Esophagus squamous epithelium (tissue), 5 donors: ENCODE results near the gene UBE3A. TPM values are rescaled to one million over a fixed set of nuclear protein-coding genes. Genes with fewer than 3 reads are reported as not detected.

Experiments
- DNase-seq: peaks from one replicate; lab custom pipeline; 2025; lab: John Stamatoyannopoulos, UW
- H3K27ac ChIP-seq, 4 donors: fragments of 200-600 bp; sonication (generic); one replicate each; pipeline ENCODE4 v1.5.1; 2016 to 2019; ENCODE audit warnings: mild to moderate bottlenecking in 1 of 4
- H3K27me3 ChIP-seq, 4 donors: fragments of 200-600 bp; sonication (generic); 1 replicate in 3 of 4; 2 replicates in 1 of 4; pipeline versions ENCODE4 v1.5.1 to v1.6.0; 2017 to 2021; ENCODE audit warnings: antibody characterized with exemption in 1 of 4
- H3K36me3 ChIP-seq, 3 donors: fragments of 200-600 bp; sonication (generic); one replicate each; pipeline ENCODE4 v1.5.1; 2016 to 2019
- H3K4me1 ChIP-seq, 3 donors: fragments of 200-600 bp; sonication (generic); one replicate each; pipeline ENCODE4 v1.5.1; 2017 to 2019
- H3K4me3 ChIP-seq, 4 donors: fragments of 200-600 bp; sonication (generic); 1 replicate in 3 of 4; 2 replicates in 1 of 4; pipeline ENCODE4 v1.5.1; 2016 to 2019; ENCODE audit warnings: mild to moderate bottlenecking in 2 of 4, moderate library complexity in 1 of 4
- H3K9me3 ChIP-seq, 3 donors: fragments of 200-600 bp; sonication (generic); one replicate each; pipeline ENCODE4 v1.5.1; 2016 to 2019
- CTCF ChIP-seq, 6 experiments: fragments of 450-650 bp in 4 of 6; fragments of 200-600 bp in 2 of 6; sonication (generic) in 2 of 6; IDR thresholded peaks; one replicate each; pipeline ENCODE4 v1.5.1; 2016 to 2019; ENCODE audit warnings: antibody characterized with exemption in 6 of 6, mild to moderate bottlenecking in 4 of 6, moderate library complexity in 4 of 6
- POLR2A ChIP-seq, 4 donors: fragments of 450-650 bp; IDR thresholded peaks; one replicate each; pipeline ENCODE4 v1.6.1; 2017; ENCODE audit warnings: antibody characterized with exemption in 4 of 4, mild to moderate bottlenecking in 4 of 4, moderate library complexity in 3 of 4
- WGBS, 2 donors: methylation state at CpG; one replicate each; pipeline ENCODE4 v1.1.5; 2018; 5-methylcytosine and 5-hydroxymethylcytosine counted together
- intact Hi-C: fragments of 100-400 bp; cut with DNase I; formaldehyde crosslinking; loops from one replicate; pipeline ENCODE4 v1.15.0; 2022
- total RNA-seq, 4 donors: library from RNA; depleted of rRNA; stranded (reverse); fragments of >200 nt; gene quantifications; one replicate each; pipeline ENCODE4 v1.1.0, GENCODE V29; 2016
- donor health status: DM: yes; HTN: yes; CAD: no.

UBE3A gene
- total RNA-seq, 4 donors from 2014 or later = 36.7 to 84.7 (median 47.0) TPM

- Histone ChIP-seq H3K9me3 (no peaks in the 10 kb centered on the region), H3K4me1 (peaks cover 5 to 45% (median 10%) of the 10 kb centered on the region in 3 donors), H3K4me3 (no peak overlapping the region), H3K27ac (peak overlapping the region in 1 of 4 donors; percentile 49), H3K36me3 (peaks cover 0 to 35% (median 7%) of the 10 kb centered on the region in 3 donors), H3K27me3 (no peaks in the 10 kb centered on the region)
- DNase-seq = no peak
- intact Hi-C loops = no loop called here
- 78 to 89% methylated on average over 4 of the region's 4 CpGs for WGBS, 2 donors
- TF ChIP-seq POLR2A (IDR thresholded peaks at IDR 0.05) = no peak
- TF ChIP-seq CTCF (IDR thresholded peaks at IDR 0.05) = no peak
Measured at GRCh38 chr15:25407950-25408349, 30.9 kb downstream of the UBE3A start.

GRCh38 chr15:25406846-25407245 is 32.0 kb downstream of the UBE3A start:
- TF ChIP-seq CTCF (IDR thresholded peaks at IDR 0.05) (no peak), POLR2A (IDR thresholded peaks at IDR 0.05) (no peak)

GRCh38 chr15:25406261-25406660 is 32.6 kb downstream of the UBE3A start:
- TF ChIP-seq POLR2A (IDR thresholded peaks at IDR 0.05) = no peak
- TF ChIP-seq CTCF (IDR thresholded peaks at IDR 0.05) = no peak
- H3K4me3 ChIP-seq = no peak overlapping the region
- peaks cover 8 to 52% (median 14%) of the 10 kb centered on the region in 3 donors for H3K36me3 ChIP-seq
- intact Hi-C loops = no loop called here
- DNase-seq = no peak
- H3K27ac ChIP-seq = no peak overlapping the region
- H3K4me1 ChIP-seq = peaks cover 5 to 52% (median 10%) of the 10 kb centered on the region in 3 donors
- 74 to 89% methylated on average over 1 of the region's 1 CpG for WGBS, 2 donors
- peaks cover 0 to 14% (median 3%) of the 10 kb centered on the region in 3 donors for H3K9me3 ChIP-seq
- no peaks in the 10 kb centered on the region for H3K27me3 ChIP-seq

More at GRCh38 chr15:25406846-25407245, 32.0 kb downstream of the UBE3A start:
- Histone ChIP-seq H3K4me1 (peaks cover 5 to 51% (median 10%) of the 10 kb centered on the region in 3 donors), H3K27me3 (no peaks in the 10 kb centered on the region), H3K36me3 (peaks cover 8 to 46% (median 14%) of the 10 kb centered on the region in 3 donors), H3K27ac (no peak overlapping the region), H3K9me3 (peaks cover 0 to 8% (median 3%) of the 10 kb centered on the region in 3 donors), H3K4me3 (no peak overlapping the region)
- DNase-seq = no peak
- intact Hi-C loops = no loop called here
- WGBS, 2 donors = 42 to 60% methylated on average over 1 of the region's 1 CpG

- peaks cover 1 to 29% (median 4%) of the 10 kb centered on the region in 3 donors for H3K4me1 ChIP-seq
- H3K27me3 ChIP-seq = no peaks in the 10 kb centered on the region
- H3K9me3 ChIP-seq = peaks cover 0 to 14% (median 3%) of the 10 kb centered on the region in 3 donors
- DNase-seq = no peak
- no peak for TF ChIP-seq CTCF (IDR thresholded peaks at IDR 0.05)
- TF ChIP-seq POLR2A (IDR thresholded peaks at IDR 0.05) = no peak
- peaks cover 8 to 54% (median 14%) of the 10 kb centered on the region in 3 donors for H3K36me3 ChIP-seq
- H3K4me3 ChIP-seq = no peak overlapping the region
- 84 to 93% methylated on average over 2 of the region's 2 CpGs for WGBS, 2 donors
- H3K27ac ChIP-seq = no peak overlapping the region
- intact Hi-C loops = no loop called here
Measured at GRCh38 chr15:25403771-25404170, 35.1 kb downstream of the UBE3A start.

- intact Hi-C loops = no loop called here
- no peak for DNase-seq
- Histone ChIP-seq H3K4me1 (peaks cover 0 to 19% (median 4%) of the 10 kb centered on the region in 3 donors), H3K36me3 (peaks cover 8 to 51% (median 14%) of the 10 kb centered on the region in 3 donors), H3K27ac (no peak overlapping the region), H3K27me3 (no peaks in the 10 kb centered on the region), H3K4me3 (no peak overlapping the region), H3K9me3 (peaks cover 0 to 14% (median 3%) of the 10 kb centered on the region in 3 donors)
- no peak for TF ChIP-seq POLR2A (IDR thresholded peaks at IDR 0.05)
- no peak for TF ChIP-seq CTCF (IDR thresholded peaks at IDR 0.05)
- 90 to 100% methylated on average over 1 to 2 of the region's 2 CpGs for WGBS, 2 donors
Measured at GRCh38 chr15:25402342-25402741, 36.5 kb downstream of the UBE3A start.
